SKM-1 (cell line): ENCODE results near the gene GRK5.
A peak's percentile ranks its signal among the peaks of the same experiment; 100 is the strongest.
"Not testable (repeated sequence)": the region's sequence is repeated elsewhere in the genome, so short reads cannot be mapped to it uniquely, and the experiment has no call there.

Experiments used
- DNase-seq: peaks from one replicate; lab custom pipeline; 2025; ENCODE audit not compliant: unreplicated experiment; lab: John Stamatoyannopoulos, UW

Gene GRK5

GRCh38 chr10:119431773-119432135 is 224.4 kb downstream of the GRK5 start:
- no peak for DNase-seq

- not testable (repeated sequence) for DNase-seq
Measured at GRCh38 chr10:119434942-119435341, 227.6 kb downstream of the GRK5 start.

GRCh38 chr10:119438717-119439116 is 231.3 kb downstream of the GRK5 start:
- DNase-seq, result no peak

- DNase-seq, result no peak
Measured at GRCh38 chr10:119439922-119440321, 232.6 kb downstream of the GRK5 start.

- no peak for DNase-seq
Measured at GRCh38 chr10:119441151-119441821, 233.9 kb downstream of the GRK5 start.

- no peak for DNase-seq
Measured at GRCh38 chr10:119441921-119442757, 234.8 kb downstream of the GRK5 start.

- DNase-seq, result no peak
Measured at GRCh38 chr10:119442758-119443060, 235.3 kb downstream of the GRK5 start.

- DNase-seq, result no peak
Measured at GRCh38 chr10:119443441-119443840, 236.1 kb downstream of the GRK5 start.

- DNase-seq, result no peak
Measured at GRCh38 chr10:119443970-119444660, 236.7 kb downstream of the GRK5 start.

GRCh38 chr10:119444866-119445265 is 237.5 kb downstream of the GRK5 start:
- no peak for DNase-seq

GRCh38 chr10:119445311-119445934 is 238.1 kb downstream of the GRK5 start:
- peak; percentile 5 for DNase-seq

- no peak for DNase-seq
Measured at GRCh38 chr10:119445935-119446317, 238.6 kb downstream of the GRK5 start.

GRCh38 chr10:119446441-119447277 is 239.3 kb downstream of the GRK5 start:
- no peak for DNase-seq

GRCh38 chr10:119447421-119447820 is 240.1 kb downstream of the GRK5 start:
- DNase-seq, result no peak

GRCh38 chr10:119447823-119448546 is 240.6 kb downstream of the GRK5 start:
- DNase-seq, result no peak

- DNase-seq, result no peak
Measured at GRCh38 chr10:119448628-119449584, 241.5 kb downstream of the GRK5 start.

- no peak for DNase-seq
Measured at GRCh38 chr10:119449760-119450461, 242.5 kb downstream of the GRK5 start.

GRCh38 chr10:119450606-119451299 is 243.4 kb downstream of the GRK5 start:
- DNase-seq, result no peak
